Measurements from ENCODE around the gene AFAP1.

The AFAP1 gene

GRCh38 chr4:7838136-7838782 lies 101.4 kb downstream of the AFAP1 start:
- H4K20me1 ChIP-seq: no peaks in the 10 kb centered on the region
- H3K9ac ChIP-seq: no peak overlapping the region
- H3K4me3 ChIP-seq: no peak overlapping the region
- no peak overlapping the region for H3K27ac ChIP-seq
- H3K27me3 ChIP-seq: no peaks in the 10 kb centered on the region
- H3K9me3 ChIP-seq (replicated peaks in 1 of 11): peaks cover 0 to 5% (median 0%) of the 10 kb centered on the region in 11 experiments; a peak in 3 of 22 replicates
- H3K36me3 ChIP-seq: peaks cover 0 to 41% (median 9%) of the 10 kb centered on the region in 11 experiments; a peak in 9 of 22 replicates
- TF ChIP-seq Cebpa-rat (IDR thresholded peaks at IDR 0.05): no peak
- no peak overlapping the region for H3K4me2 ChIP-seq
- no peaks in the 10 kb centered on the region for H3K4me1 ChIP-seq

- Histone ChIP-seq H3K4me2 (no peak overlapping the region), H4K20me1 (no peaks in the 10 kb centered on the region), H3K9ac (no peak overlapping the region), H3K4me3 (no peak overlapping the region), H3K36me3 (peaks cover 0 to 37% (median 7%) of the 10 kb centered on the region in 11 experiments; a peak in 8 of 22 replicates), H3K9me3 (replicated peaks in 1 of 11) (peaks cover 0 to 5% (median 0%) of the 10 kb centered on the region in 11 experiments; a peak in 3 of 22 replicates), H3K4me1 (peaks cover 0 to 1% (median 0%) of the 10 kb centered on the region in 10 experiments; a peak in 3 of 20 replicates), H3K27ac (no peak overlapping the region), H3K27me3 (no peaks in the 10 kb centered on the region)
- TF ChIP-seq Cebpa-rat (IDR thresholded peaks at IDR 0.05): no peak
Measured at GRCh38 chr4:7837597-7838135, 102.0 kb downstream of the AFAP1 start.

DNA sequence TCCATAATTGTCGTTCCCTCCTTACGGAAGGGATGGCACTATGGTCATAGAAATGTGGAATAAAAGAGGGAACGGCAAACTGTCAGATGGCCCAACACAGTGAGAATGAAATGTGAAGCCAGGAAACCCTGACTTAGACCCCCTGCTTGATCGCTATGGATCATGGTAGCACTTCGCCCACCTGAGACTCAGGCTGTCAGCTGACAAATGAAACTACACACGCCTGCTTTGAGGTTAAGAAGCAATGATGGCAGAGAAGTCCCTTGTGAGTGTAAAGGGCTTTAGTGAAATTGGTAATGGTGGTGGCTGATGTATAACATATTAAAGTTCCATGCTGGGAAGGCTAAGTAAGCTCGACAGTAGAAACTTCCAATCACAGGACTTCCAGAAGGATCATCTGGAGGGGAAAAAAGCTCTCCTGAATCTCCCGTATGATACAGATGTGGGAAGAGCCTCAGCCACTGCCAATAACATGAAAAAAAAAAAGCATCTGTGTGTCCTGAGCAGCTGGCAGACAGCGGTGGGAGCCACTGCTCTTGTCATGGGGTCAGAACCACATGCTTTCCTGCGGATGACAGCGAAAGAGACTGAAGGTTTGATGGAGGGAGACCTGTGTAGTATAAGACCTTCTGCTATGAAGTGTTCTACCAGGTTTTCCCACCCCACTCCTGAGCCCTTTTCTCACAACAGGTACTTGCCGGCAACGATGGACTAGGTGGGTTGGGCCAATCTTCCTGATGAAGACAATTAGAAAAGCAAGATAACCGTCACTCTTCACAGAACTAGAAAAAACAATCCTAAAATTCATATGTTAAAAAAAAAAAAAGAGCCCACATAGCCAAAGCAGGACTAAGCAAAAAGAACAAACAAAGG lies 107.6 kb downstream of the AFAP1 start:
- Histone ChIP-seq H3K4me3 (peak overlapping the region in 3 of 10 experiments; percentile 2 to 7 (median 4); a peak in 2 of 20 replicates), H4K20me1 (no peaks in the 10 kb centered on the region), H3K4me1 (peaks cover 47 to 56% (median 53%) of the 10 kb centered on the region in 10 experiments), H3K27me3 (no peaks in the 10 kb centered on the region), H3K9ac (peak overlapping the region in 10 of 11 experiments; percentile 40 to 71 (median 50); a peak in 18 of 22 replicates), H3K4me2 (peak overlapping the region; percentile 64 to 87 (median 80)), H3K9me3 (replicated peaks in 1 of 11) (peaks cover 4 to 17% (median 13%) of the 10 kb centered on the region in 11 experiments; a peak in 17 of 22 replicates), H3K36me3 (peaks cover 0 to 16% (median 0%) of the 10 kb centered on the region in 11 experiments; a peak in 3 of 22 replicates), H3K27ac (peak overlapping the region; percentile 27 to 88 (median 80); a peak in 21 of 22 replicates)
- no peak for TF ChIP-seq Cebpa-rat (IDR thresholded peaks at IDR 0.05)

DNA sequence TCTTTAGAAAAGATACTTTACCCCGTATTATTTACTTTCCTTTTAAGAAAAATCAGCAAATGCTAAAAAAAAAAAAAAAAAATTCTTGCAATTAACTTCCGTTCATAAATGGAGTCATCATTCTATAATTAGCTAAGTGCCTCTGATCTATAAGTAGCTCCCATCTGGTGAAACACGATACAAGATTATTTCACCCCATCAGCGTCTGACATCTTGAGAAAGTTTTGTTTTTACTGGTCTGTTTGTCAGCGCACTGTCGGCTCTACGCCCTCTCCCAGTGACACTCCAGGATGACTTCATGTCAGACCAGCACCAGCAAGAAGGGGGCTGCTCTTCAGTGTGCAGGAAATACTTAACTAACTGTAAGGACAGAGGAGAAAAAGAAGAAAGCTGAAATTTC lies 108.3 kb downstream of the AFAP1 start:
- Histone ChIP-seq H3K27ac (peak overlapping the region; percentile 27 to 88 (median 80); a peak in 21 of 22 replicates), H3K4me3 (peak overlapping the region in 3 of 10 experiments; percentile 2 to 7 (median 4); a peak in 2 of 20 replicates), H3K9ac (peak overlapping the region in 10 of 11 experiments; percentile 40 to 71 (median 50); a peak in 18 of 22 replicates), H3K4me2 (peak overlapping the region; percentile 64 to 87 (median 80)), H3K9me3 (replicated peaks in 1 of 11) (peaks cover 4 to 18% (median 13%) of the 10 kb centered on the region in 11 experiments; a peak in 17 of 22 replicates), H3K27me3 (no peaks in the 10 kb centered on the region), H3K36me3 (peaks cover 0 to 16% (median 4%) of the 10 kb centered on the region in 11 experiments; a peak in 3 of 22 replicates), H4K20me1 (no peaks in the 10 kb centered on the region), H3K4me1 (peaks cover 49 to 57% (median 54%) of the 10 kb centered on the region in 10 experiments)
- TF ChIP-seq Cebpa-rat (IDR thresholded peaks at IDR 0.05): peak in 2 of 11 experiments; percentile 26 to 53; a peak in 3 of 22 replicates

DNA sequence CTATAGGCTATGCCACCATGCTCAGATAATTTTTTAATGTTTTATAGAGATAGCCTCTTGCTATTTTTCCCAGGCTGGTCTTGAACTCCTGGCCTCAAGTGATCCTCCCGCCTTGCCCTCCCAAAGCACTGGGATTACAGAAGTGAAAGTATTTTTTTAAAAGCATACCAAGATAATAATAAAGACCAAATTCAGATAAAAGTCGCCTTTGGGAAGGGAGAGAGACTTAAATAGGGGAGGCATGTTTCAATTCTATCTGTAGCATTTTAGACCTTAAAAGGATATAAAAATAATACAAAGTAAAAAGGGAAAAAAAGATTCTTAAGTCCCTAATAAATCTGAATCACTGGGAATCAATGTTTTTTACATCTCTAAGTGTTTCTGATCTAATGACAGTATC lies 108.9 kb downstream of the AFAP1 start:
- H3K27ac ChIP-seq: peak overlapping the region in 10 of 11 experiments; percentile 60 to 88 (median 81); a peak in 20 of 22 replicates

DNA sequence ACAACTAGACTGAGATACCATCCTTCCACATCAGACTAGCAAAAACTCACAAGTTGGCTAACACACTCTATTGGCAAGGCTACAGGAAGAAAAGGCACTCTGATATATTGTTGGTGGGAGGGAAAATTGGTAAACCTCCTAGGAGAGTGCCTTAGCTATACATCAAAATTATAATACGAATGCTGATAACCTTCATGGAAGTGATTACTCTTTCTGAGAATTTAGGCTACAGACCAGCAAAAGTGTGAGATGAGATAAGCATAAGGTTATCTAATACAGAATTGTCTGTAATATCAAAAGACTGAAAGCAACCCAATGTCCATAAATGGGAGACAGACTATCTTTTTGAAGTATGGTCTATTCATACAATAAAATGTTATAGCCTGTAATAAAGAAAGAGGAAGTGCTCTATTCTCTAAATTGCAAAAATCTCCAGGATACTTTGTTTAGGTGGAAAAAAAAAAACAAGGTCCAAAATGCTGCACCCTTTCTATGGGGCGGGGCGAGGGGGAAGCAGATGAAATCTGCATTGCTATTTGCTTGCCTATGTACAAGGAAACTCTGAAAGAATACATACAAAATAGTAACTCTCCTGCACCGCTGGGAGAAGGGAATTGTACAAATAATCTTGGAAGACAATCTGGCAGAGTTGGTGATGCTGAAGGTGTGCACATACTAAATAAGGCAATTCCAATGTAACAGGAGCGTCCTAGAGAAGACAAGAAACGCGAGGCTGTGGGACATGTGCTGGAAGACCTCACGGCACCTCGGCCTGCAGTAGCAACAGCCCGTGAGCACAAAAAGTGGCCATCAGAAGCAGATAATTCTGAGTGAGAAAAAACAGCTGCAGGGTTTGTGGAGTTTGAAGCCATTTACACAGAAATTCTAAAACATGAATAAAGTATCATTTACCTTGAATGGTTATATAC lies 109.7 kb downstream of the AFAP1 start:
- Histone ChIP-seq H4K20me1 (no peaks in the 10 kb centered on the region), H3K9ac (peak overlapping the region in 4 of 11 experiments; percentile 43 to 70 (median 68); a peak in 6 of 22 replicates), H3K4me3 (no peak overlapping the region), H3K36me3 (peaks cover 0 to 11% (median 3%) of the 10 kb centered on the region in 11 experiments; a peak in 3 of 22 replicates), H3K9me3 (replicated peaks in 1 of 11) (peaks cover 4 to 18% (median 13%) of the 10 kb centered on the region in 11 experiments; a peak in 17 of 22 replicates), H3K4me1 (peaks cover 49 to 59% (median 55%) of the 10 kb centered on the region in 10 experiments), H3K4me2 (peak overlapping the region; percentile 62 to 87 (median 80)), H3K27me3 (no peaks in the 10 kb centered on the region), H3K27ac (peak overlapping the region in 10 of 11 experiments; percentile 72 to 88 (median 81); a peak in 20 of 22 replicates)
- TF ChIP-seq Cebpa-rat (IDR thresholded peaks at IDR 0.05): no peak

More for the DNA sequence above, 108.9 kb downstream of the AFAP1 start:
- Histone ChIP-seq H3K27me3 (no peaks in the 10 kb centered on the region), H3K9ac (peak overlapping the region in 9 of 11 experiments; percentile 7 to 70 (median 51); a peak in 13 of 22 replicates), H3K4me3 (no peak overlapping the region), H4K20me1 (no peaks in the 10 kb centered on the region), H3K4me2 (peak overlapping the region; percentile 62 to 87 (median 80)), H3K36me3 (peaks cover 0 to 13% (median 3%) of the 10 kb centered on the region in 11 experiments; a peak in 3 of 22 replicates), H3K4me1 (peaks cover 49 to 59% (median 55%) of the 10 kb centered on the region in 10 experiments), H3K9me3 (replicated peaks in 1 of 11) (peaks cover 4 to 18% (median 13%) of the 10 kb centered on the region in 11 experiments; a peak in 17 of 22 replicates)
- TF ChIP-seq Cebpa-rat (IDR thresholded peaks at IDR 0.05): no peak

DNA sequence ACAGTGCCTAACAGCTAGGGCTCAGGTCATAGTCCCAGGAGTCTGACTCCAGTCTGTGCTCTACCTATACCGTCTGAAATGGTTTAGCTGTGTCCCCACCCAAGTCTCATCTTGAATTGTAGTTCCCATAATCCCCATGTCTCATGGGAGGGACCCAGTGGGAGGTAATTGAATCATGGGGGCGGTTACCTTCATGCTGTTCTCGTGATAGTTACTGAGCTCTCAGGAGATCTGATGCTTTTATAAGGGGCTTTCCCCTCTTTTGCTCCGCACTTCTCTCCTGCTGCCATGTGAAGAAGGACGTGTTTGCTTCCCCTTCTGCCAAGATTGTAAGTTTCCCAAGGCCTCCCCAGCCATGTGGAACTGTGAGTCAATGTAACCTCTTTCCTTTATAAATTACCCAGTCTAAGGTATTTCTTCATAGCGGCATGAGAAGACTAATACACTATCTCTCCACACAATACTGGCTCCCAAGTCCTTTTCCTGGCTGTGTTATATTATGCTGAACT lies 110.8 kb downstream of the AFAP1 start:
- Histone ChIP-seq H3K36me3 (peaks cover 0 to 11% (median 0%) of the 10 kb centered on the region in 11 experiments; a peak in 2 of 22 replicates), H3K9ac (peak overlapping the region; percentile 13 to 72 (median 56); a peak in 16 of 22 replicates), H3K27me3 (no peaks in the 10 kb centered on the region), H3K27ac (peak overlapping the region; percentile 19 to 88 (median 80); a peak in 21 of 22 replicates), H3K9me3 (replicated peaks in 1 of 11) (peaks cover 0 to 18% (median 13%) of the 10 kb centered on the region in 11 experiments; a peak in 16 of 22 replicates), H3K4me2 (peak overlapping the region; percentile 59 to 87 (median 75)), H4K20me1 (no peaks in the 10 kb centered on the region), H3K4me1 (peaks cover 49 to 59% (median 55%) of the 10 kb centered on the region in 10 experiments), H3K4me3 (peak overlapping the region in 3 of 10 experiments; percentile 1 to 10 (median 2); a peak in 1 of 20 replicates)
- no peak for TF ChIP-seq Cebpa-rat (IDR thresholded peaks at IDR 0.05)

All from BLaER1 treated with 17β-estradiol and CSF1 and Interleukin-3, amounts not matched to agents 10 nM and 100 nM (cell line).